Liver (tissue), 9 donors: ENCODE data around the gene ATP11A. TPM values are rescaled to one million over a fixed set of nuclear protein-coding genes. Genes with fewer than 3 reads are reported as not detected.
A peak's percentile ranks its signal among the peaks of the same experiment; 100 is the strongest.

Experiments used
- DNase-seq: peaks from one replicate; pipeline ENCODE4 v3.0.0-alpha.2; 2017; ENCODE audit warnings: low spot score
- H3K27ac ChIP-seq, 2 donors: one replicate each; pipeline ENCODE4 v1.7.0; 2013; ENCODE audit warnings: inconsistent platforms in 2 of 2, low read length in 2 of 2, control low read depth in 1 of 2, low read depth in 1 of 2, mild to moderate bottlenecking in 1 of 2
- H3K27me3 ChIP-seq, 4 donors: one replicate each; pipeline versions ENCODE4 v1.6.1 to v1.7.0; 2013; ENCODE audit warnings: low read length in 3 of 4, inconsistent platforms in 1 of 4, mild to moderate bottlenecking in 1 of 4, moderate library complexity in 1 of 4; ENCODE audit not compliant: control insufficient read depth in 4 of 4, insufficient read depth in 4 of 4
- H3K36me3 ChIP-seq, 4 donors: one replicate each; pipeline versions ENCODE4 v1.6.1 to v1.7.0; 2013; ENCODE audit warnings: low read length in 3 of 4, mild to moderate bottlenecking in 3 of 4, low read depth in 1 of 4, moderate library complexity in 1 of 4; ENCODE audit not compliant: control insufficient read depth in 4 of 4, insufficient read depth in 3 of 4
- H3K4me1 ChIP-seq, 4 donors: one replicate each; pipeline versions ENCODE4 v1.6.1 to v1.7.0; 2013; ENCODE audit warnings: low read length in 3 of 4, mild to moderate bottlenecking in 3 of 4, moderate library complexity in 1 of 4; ENCODE audit not compliant: control insufficient read depth in 4 of 4, insufficient read depth in 4 of 4
- H3K4me3 ChIP-seq, 3 donors: one replicate each; pipeline versions ENCODE4 v1.6.1 to v1.7.0; 2013; ENCODE audit warnings: low read length in 3 of 3, control low read depth in 1 of 3, low read depth in 1 of 3, mild to moderate bottlenecking in 1 of 3
- H3K9ac ChIP-seq, 2 donors: one replicate each; pipeline ENCODE4 v1.7.0; 2013; ENCODE audit warnings: low read length in 2 of 2, mild to moderate bottlenecking in 2 of 2, moderate library complexity in 2 of 2, control low read depth in 1 of 2, low read depth in 1 of 2
- H3K9me3 ChIP-seq, 4 donors: one replicate each; pipeline versions ENCODE4 v1.6.1 to v1.7.0; 2013; ENCODE audit warnings: low read length in 3 of 4; ENCODE audit not compliant: control insufficient read depth in 4 of 4
- EGR1 ChIP-seq, 2 donors: IDR thresholded peaks; 2 replicates each; pipeline ENCODE4 v1.6.1; 2016 to 2018; ENCODE audit warnings: antibody characterized with exemption in 2 of 2, low read depth in 2 of 2
- FOXA1 ChIP-seq: IDR thresholded peaks from 2 replicates; pipeline ENCODE4 v1.6.1; 2016; ENCODE audit warnings: antibody characterized with exemption
- GABPA ChIP-seq, 2 donors: IDR thresholded peaks in 1 of 2; conservative IDR thresholded peaks in 1 of 2; 2 replicates each; pipeline ENCODE4 v1.6.1; 2016; ENCODE audit warnings: antibody characterized with exemption in 2 of 2, mild to moderate bottlenecking in 1 of 2, moderate library complexity in 1 of 2
- HNF4A ChIP-seq, 2 donors: conservative IDR thresholded peaks; 2 replicates each; pipeline ENCODE4 v1.6.1; 2016; ENCODE audit warnings: antibody characterized with exemption in 2 of 2, mild to moderate bottlenecking in 2 of 2
- HNF4G ChIP-seq: IDR thresholded peaks from 2 replicates; pipeline ENCODE4 v1.6.1; 2016; ENCODE audit warnings: antibody characterized with exemption
- NR2F2 ChIP-seq: IDR thresholded peaks from 2 replicates; pipeline ENCODE4 v1.6.1; 2016; ENCODE audit warnings: antibody characterized with exemption
- RAD21 ChIP-seq, 2 donors: IDR thresholded peaks; 2 replicates each; pipeline ENCODE4 v1.6.1; 2016; ENCODE audit warnings: antibody characterized with exemption in 2 of 2, mild to moderate bottlenecking in 2 of 2
- REST ChIP-seq: IDR thresholded peaks from 2 replicates; pipeline ENCODE4 v1.6.1; 2016; ENCODE audit warnings: antibody characterized with exemption, mild to moderate bottlenecking
- RXRA ChIP-seq, 2 donors: IDR thresholded peaks; 2 replicates each; pipeline ENCODE4 v1.6.1; 2017 to 2018; ENCODE audit warnings: antibody characterized with exemption in 2 of 2, mild to moderate bottlenecking in 1 of 2
- SP1 ChIP-seq: IDR thresholded peaks from 2 replicates; pipeline ENCODE4 v1.6.1; 2018; ENCODE audit warnings: antibody characterized with exemption, mild to moderate bottlenecking
- TAF1 ChIP-seq: conservative IDR thresholded peaks from 2 replicates; pipeline ENCODE4 v1.6.1; 2016; ENCODE audit warnings: antibody characterized with exemption, mild to moderate bottlenecking
- YY1 ChIP-seq: IDR thresholded peaks from 2 replicates; pipeline ENCODE4 v1.6.1; 2016; ENCODE audit warnings: antibody characterized with exemption, mild to moderate bottlenecking
- WGBS: extraction: QIAGEN DNeasy Blood & Tissue Kit; methylation state at CpG from one replicate; pipeline ENCODE4 v1.1.7; 2013; 5-methylcytosine and 5-hydroxymethylcytosine counted together
- polyA plus RNA-seq, 2 donors: library from polyadenylated mRNA; stranded (reverse) in 1 of 2; unstranded in 1 of 2; fragments of 200-250 nt in 1 of 2; fragments of >200 nt in 1 of 2; fragmentation: Nextera tagmentation in 1 of 2; extraction: Ambion mirVana in 1 of 2; gene quantifications; one replicate each; pipeline versions ENCODE4 v1.2.1 to v1.2.3, GENCODE V29; 2013 to 2015
- total RNA-seq, 2 donors: library from RNA; depleted of rRNA; stranded (reverse); fragments of >200 nt; gene quantifications; one replicate each; pipeline ENCODE4 v1.2.3, GENCODE V29; 2014
- TF ChIP-seq, protein P1 (sequence below): fragments of 150-350 bp; IDR thresholded peaks from 2 replicates; pipeline ENCODE4 v1.5.1; 2017; ENCODE audit warnings: improper control_type of control experiment, low read depth, low read length; ENCODE audit not compliant: missing input control
- TF ChIP-seq, protein P2 (sequence below): IDR thresholded peaks from 2 replicates; pipeline ENCODE4 v1.6.1; 2016; ENCODE audit warnings: antibody characterized with exemption
- TF ChIP-seq, protein P3 (sequence below): IDR thresholded peaks from 2 replicates; pipeline ENCODE4 v1.6.1; 2016; ENCODE audit warnings: antibody characterized with exemption
- donor health status: healthy.
- donor health status: healthy.
- donor health status: healthy.
- donor health status: healthy.
- donor health status: healthy.

Gene ATP11A
- total and polyA plus RNA-seq, 4 donors: 8.7 to 27.9 (median 13.8) TPM

GRCh38 chr13:112709825-112710783, 20.3 kb downstream of the ATP11A start:
- H3K4me1 ChIP-seq: peaks cover 2 to 14% (median 10%) of the 10 kb centered on the region in 4 donors
- peak overlapping the region in 1 of 2 donors; percentile 33 for H3K27ac ChIP-seq
- H3K9ac ChIP-seq: no peak overlapping the region
- no peak for TF ChIP-seq TAF1
- no peak for TF ChIP-seq FOXA1
- TF ChIP-seq, protein P1, sequence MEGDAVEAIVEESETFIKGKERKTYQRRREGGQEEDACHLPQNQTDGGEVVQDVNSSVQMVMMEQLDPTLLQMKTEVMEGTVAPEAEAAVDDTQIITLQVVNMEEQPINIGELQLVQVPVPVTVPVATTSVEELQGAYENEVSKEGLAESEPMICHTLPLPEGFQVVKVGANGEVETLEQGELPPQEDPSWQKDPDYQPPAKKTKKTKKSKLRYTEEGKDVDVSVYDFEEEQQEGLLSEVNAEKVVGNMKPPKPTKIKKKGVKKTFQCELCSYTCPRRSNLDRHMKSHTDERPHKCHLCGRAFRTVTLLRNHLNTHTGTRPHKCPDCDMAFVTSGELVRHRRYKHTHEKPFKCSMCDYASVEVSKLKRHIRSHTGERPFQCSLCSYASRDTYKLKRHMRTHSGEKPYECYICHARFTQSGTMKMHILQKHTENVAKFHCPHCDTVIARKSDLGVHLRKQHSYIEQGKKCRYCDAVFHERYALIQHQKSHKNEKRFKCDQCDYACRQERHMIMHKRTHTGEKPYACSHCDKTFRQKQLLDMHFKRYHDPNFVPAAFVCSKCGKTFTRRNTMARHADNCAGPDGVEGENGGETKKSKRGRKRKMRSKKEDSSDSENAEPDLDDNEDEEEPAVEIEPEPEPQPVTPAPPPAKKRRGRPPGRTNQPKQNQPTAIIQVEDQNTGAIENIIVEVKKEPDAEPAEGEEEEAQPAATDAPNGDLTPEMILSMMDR: no peak
- TF ChIP-seq HNF4G: no peak
- TF ChIP-seq, protein P2, sequence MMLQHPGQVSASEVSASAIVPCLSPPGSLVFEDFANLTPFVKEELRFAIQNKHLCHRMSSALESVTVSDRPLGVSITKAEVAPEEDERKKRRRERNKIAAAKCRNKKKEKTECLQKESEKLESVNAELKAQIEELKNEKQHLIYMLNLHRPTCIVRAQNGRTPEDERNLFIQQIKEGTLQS: no peak
- no peak for TF ChIP-seq RXRA (IDR thresholded peaks at IDR 0.05)
- no peak for TF ChIP-seq RAD21 (IDR thresholded peaks at IDR 0.05)
- TF ChIP-seq HNF4A (conservative IDR thresholded peaks at IDR 0.05): no peak
- no peak for DNase-seq
- H3K27me3 ChIP-seq: no peaks in the 10 kb centered on the region
- H3K4me3 ChIP-seq: no peak overlapping the region
- no peaks in the 10 kb centered on the region for H3K9me3 ChIP-seq
- WGBS: 93% methylated on average over 26 of the region's 26 CpGs
- H3K36me3 ChIP-seq: peaks cover 0 to 2% (median 0%) of the 10 kb centered on the region in 4 donors

GRCh38 chr13:112710855-112711527, 21.2 kb downstream of the ATP11A start:
- Histone ChIP-seq H3K4me1 (peaks cover 2 to 14% (median 10%) of the 10 kb centered on the region in 4 donors), H3K36me3 (peaks cover 0 to 2% (median 0%) of the 10 kb centered on the region in 4 donors), H3K27me3 (no peaks in the 10 kb centered on the region), H3K9ac (peak overlapping the region; percentile 18 to 56), H3K4me3 (no peak overlapping the region), H3K9me3 (no peaks in the 10 kb centered on the region), H3K27ac (peak overlapping the region; percentile 69 to 84)
- WGBS: 85% methylated on average over 22 of the region's 22 CpGs
- no peak for DNase-seq
- TF ChIP-seq GABPA (IDR thresholded peaks at IDR 0.05 in 1 of 2, conservative IDR thresholded peaks at IDR 0.05 in 1 of 2) (no peak), YY1 (no peak), EGR1 (IDR thresholded peaks at IDR 0.05; ENCODE audit: low read depth in 2 of 2) (no peak), TAF1 (no peak), HNF4G (no peak), NR2F2 (no peak), REST (no peak), FOXA1 (no peak), SP1 (no peak)
- TF ChIP-seq, protein P3, sequence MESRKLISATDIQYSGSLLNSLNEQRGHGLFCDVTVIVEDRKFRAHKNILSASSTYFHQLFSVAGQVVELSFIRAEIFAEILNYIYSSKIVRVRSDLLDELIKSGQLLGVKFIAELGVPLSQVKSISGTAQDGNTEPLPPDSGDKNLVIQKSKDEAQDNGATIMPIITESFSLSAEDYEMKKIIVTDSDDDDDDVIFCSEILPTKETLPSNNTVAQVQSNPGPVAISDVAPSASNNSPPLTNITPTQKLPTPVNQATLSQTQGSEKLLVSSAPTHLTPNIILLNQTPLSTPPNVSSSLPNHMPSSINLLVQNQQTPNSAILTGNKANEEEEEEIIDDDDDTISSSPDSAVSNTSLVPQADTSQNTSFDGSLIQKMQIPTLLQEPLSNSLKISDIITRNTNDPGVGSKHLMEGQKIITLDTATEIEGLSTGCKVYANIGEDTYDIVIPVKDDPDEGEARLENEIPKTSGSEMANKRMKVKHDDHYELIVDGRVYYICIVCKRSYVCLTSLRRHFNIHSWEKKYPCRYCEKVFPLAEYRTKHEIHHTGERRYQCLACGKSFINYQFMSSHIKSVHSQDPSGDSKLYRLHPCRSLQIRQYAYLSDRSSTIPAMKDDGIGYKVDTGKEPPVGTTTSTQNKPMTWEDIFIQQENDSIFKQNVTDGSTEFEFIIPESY: no peak
- TF ChIP-seq, protein P1: no peak
- TF ChIP-seq, protein P2: no peak
